ENCODE data around the gene GABRG1.

The GABRG1 gene

GRCh38 chr4:45989775-45990174 lies 134.1 kb downstream of the GABRG1 start:
- H3K27me3 ChIP-seq (ENCODE audit: control insufficient read depth, insufficient read depth, low read length), result no peaks in the 10 kb centered on the region
- H3K36me3 ChIP-seq (ENCODE audit: control insufficient read depth, low read depth, low read length), result no peaks in the 10 kb centered on the region
- no peak overlapping the region for H3K27ac ChIP-seq (ENCODE audit: low read length)
- H3K9me3 ChIP-seq (ENCODE audit: control insufficient read depth, low read depth, low read length), result peaks cover 3% of the 10 kb centered on the region
- H3K4me3 ChIP-seq (ENCODE audit: low read length), result no peak overlapping the region
- no peak overlapping the region for H3K9ac ChIP-seq (ENCODE audit: low read length)
- H3K4me1 ChIP-seq (ENCODE audit: control insufficient read depth, low read depth, low read length), result peaks cover 8% of the 10 kb centered on the region

- H3K4me1 ChIP-seq (ENCODE audit: control insufficient read depth, low read depth, low read length), result peaks cover 16% of the 10 kb centered on the region
- no peaks in the 10 kb centered on the region for H3K36me3 ChIP-seq (ENCODE audit: control insufficient read depth, low read depth, low read length)
- H3K27me3 ChIP-seq (ENCODE audit: control insufficient read depth, insufficient read depth, low read length), result no peaks in the 10 kb centered on the region
- no peak overlapping the region for H3K9ac ChIP-seq (ENCODE audit: low read length)
- no peak overlapping the region for H3K4me3 ChIP-seq (ENCODE audit: low read length)
- H3K27ac ChIP-seq (ENCODE audit: low read length), result no peak overlapping the region
- H3K9me3 ChIP-seq (ENCODE audit: control insufficient read depth, low read depth, low read length), result peaks cover 3% of the 10 kb centered on the region
Observed at GRCh38 chr4:45987858-45988257, 136.0 kb downstream of the GABRG1 start.
